ENCODE measurements around the gene SKI.
"Not testable (repeated sequence)": the region's sequence is repeated elsewhere in the genome, so short reads cannot be mapped to it uniquely, and the experiment has no call there.

The SKI gene

DNA sequence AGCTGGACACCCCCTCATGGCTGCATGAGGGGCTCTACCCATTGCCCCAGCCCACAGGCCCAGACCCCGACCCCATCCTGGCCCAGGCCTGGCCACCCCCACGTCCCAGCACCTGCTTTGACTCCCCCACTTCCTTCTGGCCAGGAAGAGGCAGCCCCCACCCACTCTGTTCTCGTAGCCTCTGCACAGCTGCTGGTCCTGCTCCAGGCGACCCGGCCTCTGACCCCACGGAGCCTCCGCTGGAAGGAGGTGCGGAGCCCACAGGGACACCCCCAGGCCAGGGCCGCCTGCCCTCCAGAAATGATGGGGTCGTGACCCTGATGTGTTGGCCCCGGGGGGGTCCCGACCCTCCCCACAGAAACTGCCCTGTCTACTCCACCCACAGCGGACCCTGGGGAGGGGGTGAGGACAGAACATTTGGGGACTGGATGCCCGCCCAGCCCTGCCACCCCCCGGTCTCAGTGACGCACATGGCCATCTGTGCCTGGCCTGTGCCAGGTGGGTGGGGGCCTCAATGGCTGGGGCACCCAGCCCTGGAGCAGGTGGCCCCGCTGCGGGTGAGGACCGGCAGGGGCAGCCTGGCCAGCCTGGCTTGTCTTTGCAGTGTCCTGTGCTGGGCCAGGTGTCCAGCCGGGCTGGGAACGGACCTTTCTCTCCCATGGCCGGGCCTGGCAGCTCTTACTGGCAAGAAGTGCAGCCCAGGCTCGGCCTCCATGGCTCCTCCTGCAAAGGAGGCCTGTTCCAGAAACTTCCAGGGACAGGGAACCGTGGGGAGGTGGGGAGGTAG is 84.6 kb downstream of the SKI start:
- no peak for DNase-seq

GRCh38 chr1:2313651-2314261 is 85.6 kb downstream of the SKI start:
- DNase-seq: no peak

- no peak for DNase-seq
These were observed 86.2 kb downstream of the SKI start for GRCh38 chr1:2314273-2314802.

GRCh38 chr1:2314803-2315673 is 86.9 kb downstream of the SKI start:
- DNase-seq: peak; percentile 68

- DNase-seq: no peak
These were observed 87.7 kb downstream of the SKI start for GRCh38 chr1:2315674-2316450.

DNA sequence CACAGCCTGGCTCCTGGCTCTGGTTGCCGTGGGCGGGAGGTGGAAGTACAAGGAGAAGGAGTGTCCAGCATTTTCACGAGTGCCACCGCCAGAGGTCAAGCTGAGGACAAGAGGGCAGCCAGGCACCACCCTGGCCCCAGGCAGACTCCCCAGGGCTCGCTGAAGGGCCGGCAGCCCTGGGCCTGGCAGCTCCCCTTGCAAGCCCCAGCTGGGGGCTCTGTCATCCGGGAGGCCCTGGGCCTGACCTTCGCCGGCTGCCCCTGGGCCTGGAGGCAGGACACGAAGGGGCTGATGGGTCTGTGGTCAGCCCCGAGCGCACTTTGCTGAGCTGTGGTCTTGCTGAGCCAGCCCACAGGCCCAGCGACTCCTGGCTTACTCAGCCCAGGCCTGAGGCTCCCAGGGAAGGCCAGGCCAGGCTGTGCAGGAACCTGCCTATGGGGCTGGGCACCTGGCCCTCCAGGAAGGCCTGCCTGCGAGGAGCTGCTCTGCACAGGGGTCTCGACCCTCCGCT is 88.4 kb downstream of the SKI start:
- no peak for DNase-seq

GRCh38 chr1:2317230-2318065 is 89.3 kb downstream of the SKI start:
- DNase-seq: no peak

GRCh38 chr1:2318314-2319278 is 90.5 kb downstream of the SKI start:
- no peak for DNase-seq

DNA sequence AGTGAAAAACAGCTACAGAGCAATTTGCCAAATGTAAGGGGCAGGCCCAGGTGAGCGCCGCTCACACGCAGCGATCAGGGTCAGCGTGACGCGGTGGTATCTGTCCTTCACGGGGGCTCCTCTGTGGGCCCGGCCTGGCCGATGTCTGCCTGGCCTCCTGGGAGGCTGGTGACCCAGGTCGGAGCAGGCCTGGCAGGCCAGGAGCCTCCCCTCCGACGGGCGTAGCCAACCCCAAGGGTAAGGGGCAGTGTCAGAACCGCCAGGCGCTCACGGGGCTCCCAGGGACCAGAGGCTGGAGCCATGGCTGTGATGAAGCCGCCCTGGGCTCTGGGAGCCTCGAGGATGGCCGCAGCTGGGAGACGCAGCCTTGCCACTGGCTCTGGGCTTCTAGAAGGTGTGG is 91.2 kb downstream of the SKI start:
- DNase-seq: no peak

- no peak for DNase-seq
These were observed 91.9 kb downstream of the SKI start for GRCh38 chr1:2320006-2320405.

GRCh38 chr1:2320760-2321667 is 92.9 kb downstream of the SKI start:
- DNase-seq: no peak

DNA sequence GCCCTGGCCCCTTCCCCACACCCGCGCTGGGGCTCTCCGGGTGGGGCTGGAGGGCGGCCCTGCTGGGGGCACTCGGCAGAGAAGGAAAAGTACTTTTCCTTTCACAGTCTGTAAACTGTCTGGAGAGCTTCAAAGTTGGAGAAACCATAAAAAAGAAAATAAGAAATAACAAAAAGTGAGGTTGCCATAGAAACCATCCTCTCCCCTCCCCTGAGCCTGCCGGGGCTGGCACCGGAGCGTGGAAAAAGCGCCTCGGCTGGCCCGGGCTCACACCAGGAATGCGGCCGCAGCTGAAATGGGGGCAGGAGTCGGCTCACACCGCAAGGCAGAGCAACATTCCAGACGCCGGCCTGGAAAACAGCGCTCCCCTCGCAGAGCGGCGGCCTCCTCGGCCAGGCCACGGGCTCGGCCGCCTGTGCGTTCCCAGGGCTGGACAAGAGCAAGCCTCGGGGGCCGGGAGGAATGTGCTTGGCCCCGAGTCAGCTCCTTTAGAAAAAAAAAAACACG is 94.0 kb downstream of the SKI start:
- no peak for DNase-seq

DNA sequence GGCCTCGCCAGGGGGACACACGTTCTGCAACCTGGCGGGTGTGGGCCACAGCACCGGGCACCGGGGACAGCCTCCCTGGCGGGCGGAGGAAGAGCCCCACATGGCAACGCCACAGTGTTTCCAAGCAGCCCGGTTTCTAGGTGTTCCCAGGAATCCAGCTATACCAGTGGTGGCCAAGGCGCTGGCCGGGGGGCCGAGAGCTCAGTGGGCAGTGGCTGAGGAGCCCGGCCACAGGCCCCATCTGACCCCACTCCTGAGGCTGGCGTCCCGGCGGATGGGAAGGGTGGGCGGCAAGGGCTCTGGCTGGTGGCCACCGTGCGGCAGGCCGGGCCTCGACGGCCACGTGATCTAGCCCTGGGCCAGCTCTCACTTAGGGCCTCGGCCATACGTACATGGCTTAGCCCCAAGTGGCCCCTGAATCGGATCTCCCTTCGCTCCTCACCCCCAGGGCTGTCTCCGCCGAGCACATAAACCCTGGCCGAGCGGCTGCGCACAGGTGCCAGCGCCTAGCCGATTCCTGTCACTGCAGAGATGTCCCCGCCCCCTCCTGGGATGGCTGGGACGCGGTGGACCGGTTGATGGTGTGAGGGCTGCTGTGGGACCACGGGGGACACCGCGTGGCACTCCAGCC is 94.6 kb downstream of the SKI start:
- DNase-seq: no peak

- DNase-seq: no peak
These were observed 95.4 kb downstream of the SKI start for GRCh38 chr1:2323451-2323974.

DNA sequence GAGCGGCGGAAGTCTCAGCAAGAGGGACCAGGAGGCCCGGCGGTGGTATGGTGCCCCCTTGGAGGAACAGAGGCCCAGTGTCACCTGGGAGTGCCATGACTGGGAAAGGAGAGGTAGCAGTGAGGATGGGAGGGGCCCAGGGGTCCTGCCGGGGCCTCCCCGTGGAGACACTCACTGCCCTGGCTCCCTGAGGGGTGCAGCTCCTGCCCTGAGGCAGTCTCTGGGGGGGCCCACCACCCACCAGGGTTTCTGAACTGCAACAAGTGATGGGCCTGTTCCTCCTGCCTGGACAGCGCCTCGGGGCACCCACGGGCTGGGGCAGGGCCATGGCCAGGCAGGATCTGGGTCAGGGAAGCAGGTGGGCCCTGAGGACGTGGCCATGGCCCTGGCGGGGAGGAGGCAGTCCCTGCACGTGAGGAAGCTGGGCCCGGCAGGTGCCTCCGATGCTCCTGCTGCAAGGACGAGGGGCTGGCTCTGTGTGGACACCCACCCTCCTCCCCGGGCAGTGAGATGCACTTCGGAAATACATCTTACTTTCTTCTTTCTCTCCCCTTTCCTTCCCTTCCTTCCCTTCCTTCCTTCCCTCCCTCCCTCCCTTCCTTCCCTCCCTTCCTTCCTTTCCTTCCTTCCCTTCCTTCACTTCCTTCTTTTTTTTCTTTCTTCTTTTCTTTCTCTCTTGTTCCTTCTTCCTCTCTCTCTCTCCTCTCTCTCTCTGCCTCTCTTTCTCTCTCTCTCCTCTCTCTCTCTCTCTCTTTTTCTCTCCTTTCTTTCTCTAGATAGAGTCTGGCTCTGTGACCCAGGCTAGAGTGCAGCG is 96.6 kb downstream of the SKI start:
- no peak for DNase-seq

GRCh38 chr1:2326524-2326923 is 98.4 kb downstream of the SKI start:
- no peak for DNase-seq

DNA sequence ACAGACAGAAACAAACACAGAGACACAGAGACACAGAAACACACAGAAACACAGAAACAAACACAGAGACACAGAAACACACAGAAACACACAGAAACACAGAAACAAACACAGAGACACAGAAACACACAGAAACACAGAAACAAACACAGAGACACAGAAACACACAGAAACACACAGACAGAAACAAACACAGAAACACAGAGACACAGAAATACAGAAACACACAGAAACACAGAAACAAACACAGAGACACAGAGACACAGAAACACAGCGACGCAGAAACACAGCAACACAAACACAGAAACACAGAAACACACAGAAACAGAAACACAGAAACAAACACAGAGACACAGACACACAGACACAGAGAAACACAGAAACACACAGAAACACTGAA is 99.0 kb downstream of the SKI start:
- DNase-seq: not testable (repeated sequence)
